ENCODE measurements around the gene EML4.

The EML4 gene

GRCh38 chr2:42196403-42197267 is 27.5 kb downstream of the EML4 start:
- DNase-seq = peak; percentile 96 to 99

- DNase-seq = no peak
These were observed 28.6 kb downstream of the EML4 start for GRCh38 chr2:42197792-42198191.

DNA sequence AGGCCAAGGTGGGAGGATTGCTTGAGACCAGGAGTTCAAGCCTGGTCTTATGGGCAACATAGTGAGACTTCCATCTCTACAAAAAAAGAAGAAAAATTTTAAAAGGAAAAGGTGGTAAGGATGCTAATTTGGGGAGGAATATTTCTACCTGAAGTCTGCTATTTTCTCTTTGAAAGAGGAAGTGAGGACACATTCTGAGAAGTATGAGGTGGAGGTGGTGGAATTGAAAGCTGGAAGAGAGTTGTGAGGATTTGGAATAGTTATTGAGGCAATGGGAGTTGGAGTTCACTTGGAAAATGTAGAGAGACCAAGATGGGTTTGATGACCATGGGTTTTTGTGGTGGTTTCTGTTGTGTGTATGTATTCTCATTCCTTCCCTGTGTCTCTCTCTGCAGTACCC is 29.3 kb downstream of the EML4 start:
- DNase-seq = no peak

DNA sequence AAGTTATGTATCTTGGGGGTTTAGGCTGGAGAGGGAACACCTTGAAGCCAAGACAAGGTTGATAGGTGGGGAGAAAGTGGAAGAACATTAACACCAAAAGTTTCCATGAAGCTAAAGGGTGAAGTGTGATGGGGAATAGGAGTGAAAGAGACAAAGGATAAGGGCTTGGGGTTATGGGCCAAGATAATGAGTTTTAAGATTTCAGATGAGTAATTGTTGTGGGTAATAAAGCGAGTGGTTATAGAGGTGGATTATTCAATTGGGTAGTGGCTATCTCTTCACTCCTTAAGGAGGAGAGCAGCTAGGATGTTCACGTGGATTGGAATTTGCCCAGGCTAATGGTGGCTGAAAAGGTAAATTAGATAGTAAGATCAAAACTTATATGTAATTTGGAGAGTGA is 29.8 kb downstream of the EML4 start:
- no peak for DNase-seq

DNA sequence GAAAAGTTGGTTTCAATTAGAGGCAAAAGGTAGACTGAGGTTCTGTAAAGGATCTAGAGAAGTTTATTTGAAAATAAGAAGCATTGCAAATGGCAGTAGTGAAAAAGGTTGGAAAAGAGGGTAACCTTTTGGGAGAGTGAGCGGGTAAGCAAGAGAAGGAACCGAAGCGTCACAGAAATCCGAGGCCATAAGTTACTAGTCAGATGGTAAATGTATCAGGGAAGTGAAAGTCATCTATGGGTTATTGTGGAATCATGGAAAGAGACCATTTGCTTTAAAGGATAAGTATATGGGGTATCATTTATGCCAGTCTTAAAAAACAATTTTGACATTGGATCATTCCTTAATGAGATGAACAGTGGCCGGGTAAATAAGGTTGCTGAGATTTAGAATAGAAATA is 30.5 kb downstream of the EML4 start:
- DNase-seq = no peak

- DNase-seq = no peak
These were observed 32.0 kb downstream of the EML4 start for GRCh38 chr2:42200926-42201855.

DNA sequence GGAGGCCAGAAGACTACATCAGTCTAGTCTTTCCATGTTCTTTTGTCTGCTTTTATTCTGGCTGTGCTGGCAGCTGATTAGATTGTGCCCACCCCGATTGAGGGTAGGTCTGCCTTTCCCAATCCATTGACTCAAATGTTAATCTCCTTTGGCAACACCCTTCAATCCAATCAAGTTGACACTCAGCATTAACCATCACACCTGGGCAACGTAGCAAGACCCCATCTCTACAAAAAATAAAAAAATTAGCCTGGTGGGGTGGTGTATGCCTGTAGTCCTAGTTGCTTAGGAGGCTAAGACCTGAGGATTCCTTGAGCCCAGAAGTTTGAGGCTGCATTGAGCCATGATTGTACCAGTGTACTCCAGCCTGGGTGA is 33.5 kb downstream of the EML4 start:
- no peak for DNase-seq

DNA sequence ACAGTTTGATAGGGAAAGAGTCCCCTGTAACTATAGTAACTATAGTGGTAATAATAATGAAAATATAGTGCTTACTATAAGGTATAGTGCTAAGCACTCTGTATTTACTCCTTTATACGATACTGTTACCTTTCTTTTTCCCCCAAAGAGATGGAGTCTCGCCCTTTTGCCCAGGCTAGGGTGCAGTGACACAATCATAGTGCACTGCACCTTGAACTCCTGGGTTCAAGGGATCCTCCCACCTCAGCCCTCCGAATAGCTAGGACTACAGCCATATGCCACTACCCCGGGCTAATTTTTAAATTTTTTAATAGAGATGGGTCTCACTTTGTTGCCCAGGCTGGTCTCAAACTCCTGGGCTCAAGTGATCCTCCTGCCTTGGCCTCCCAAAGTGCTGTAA is 34.6 kb downstream of the EML4 start:
- no peak for DNase-seq

DNA sequence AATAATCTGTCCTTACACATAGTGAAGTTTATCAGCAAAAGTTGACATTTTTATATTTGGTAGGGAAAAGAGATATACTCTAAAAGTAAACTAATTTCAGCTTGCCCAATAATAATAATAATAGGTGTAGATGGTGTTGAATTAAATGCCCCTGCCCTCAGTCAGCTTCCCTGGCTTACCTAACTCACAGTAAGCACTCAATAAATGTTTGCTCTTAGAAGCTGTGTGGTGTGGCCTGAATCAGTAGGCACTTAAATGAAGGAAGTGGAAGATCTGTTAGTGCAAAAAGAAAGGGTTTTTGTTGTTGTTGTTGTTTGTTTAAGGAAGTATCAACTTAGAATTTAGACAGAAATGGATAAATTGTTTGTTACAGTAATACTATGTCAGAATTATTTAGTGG is 36.2 kb downstream of the EML4 start:
- no peak for DNase-seq

- DNase-seq = no peak
These were observed 38.7 kb downstream of the EML4 start for GRCh38 chr2:42207826-42208225.

GRCh38 chr2:42210203-42210602 is 41.0 kb downstream of the EML4 start:
- no peak for DNase-seq

DNA sequence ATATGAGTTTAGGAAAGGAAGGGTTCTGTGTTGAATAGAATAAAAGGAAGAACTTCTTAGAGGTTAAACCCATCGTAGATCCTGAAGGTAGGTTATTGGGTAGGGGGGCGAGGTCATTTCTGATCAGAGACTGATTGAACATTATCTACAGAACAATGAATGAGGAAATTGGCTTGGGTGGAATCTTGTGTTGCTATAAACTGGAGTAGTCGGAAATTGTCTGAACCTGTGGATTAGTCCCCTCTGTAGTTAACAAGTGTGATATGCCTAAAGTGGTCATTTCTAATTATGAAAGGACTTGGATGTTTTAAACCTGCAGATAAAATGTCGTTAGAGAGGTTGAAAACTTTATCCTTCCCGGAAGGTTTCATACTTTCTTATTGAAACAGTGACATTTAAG is 42.1 kb downstream of the EML4 start:
- no peak for DNase-seq

GRCh38 chr2:42214669-42215068 is 45.5 kb downstream of the EML4 start:
- DNase-seq = no peak

DNA sequence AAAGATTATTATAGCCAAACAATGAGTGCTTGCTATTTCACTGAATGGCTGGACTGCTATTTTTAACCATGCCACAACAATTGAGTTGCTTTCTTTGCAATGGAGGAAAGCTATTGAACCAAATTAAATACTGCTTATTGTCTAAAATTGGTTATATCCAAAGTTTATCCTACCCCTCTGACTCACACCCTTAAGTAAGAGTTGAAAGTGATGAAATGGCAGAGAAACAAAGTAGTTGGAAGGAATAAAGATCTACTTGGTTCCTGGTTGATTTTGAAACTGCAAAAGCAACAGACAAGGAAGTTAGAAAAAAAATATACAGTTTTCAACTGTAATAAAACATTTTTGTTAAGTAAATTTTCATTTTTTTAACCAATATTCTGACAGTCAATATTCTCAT is 47.5 kb downstream of the EML4 start:
- no peak for DNase-seq

- DNase-seq = no peak
These were observed 48.2 kb downstream of the EML4 start for GRCh38 chr2:42217307-42217706.

DNA sequence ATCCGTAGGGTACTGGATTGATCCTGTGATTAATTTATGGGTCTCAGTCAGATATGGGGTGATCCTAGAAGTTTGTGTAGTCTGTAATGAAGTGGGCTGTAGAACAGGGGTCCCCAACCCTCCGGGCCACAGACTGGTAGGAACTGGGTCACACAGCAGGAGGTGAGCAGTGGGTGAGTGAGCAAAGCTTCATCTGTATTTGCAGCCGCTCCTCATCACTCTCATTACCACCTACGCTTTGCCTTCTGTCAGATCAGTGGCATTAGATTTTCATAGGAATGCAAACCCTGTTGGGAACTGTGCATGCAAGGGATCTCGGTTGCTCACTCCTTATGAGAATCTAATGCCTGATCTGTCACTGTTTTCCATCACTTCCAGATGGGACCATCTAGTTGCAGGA is 48.8 kb downstream of the EML4 start:
- DNase-seq = no peak

GRCh38 chr2:42218712-42219111 is 49.6 kb downstream of the EML4 start:
- DNase-seq = no peak

- DNase-seq = no peak
These were observed 50.0 kb downstream of the EML4 start for GRCh38 chr2:42219160-42219559.

DNA sequence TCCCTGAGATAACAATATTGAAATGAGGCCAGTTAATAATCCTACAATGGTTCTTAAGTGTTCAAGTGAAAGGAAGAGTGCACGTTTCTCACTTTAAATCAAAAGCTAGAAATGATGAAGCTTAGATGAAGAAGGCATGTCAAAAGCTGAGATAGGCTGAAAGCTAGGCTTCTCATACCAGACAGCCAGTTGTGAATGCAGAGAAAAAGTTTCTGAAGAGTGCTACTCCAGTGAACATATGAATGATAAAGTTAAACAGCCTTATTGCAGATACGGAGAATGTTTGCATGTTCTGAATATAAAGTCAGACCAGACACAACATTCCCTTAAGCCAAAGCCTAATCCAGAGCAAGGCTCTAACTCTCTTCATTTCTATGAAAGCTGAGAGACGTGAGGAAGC is 51.4 kb downstream of the EML4 start:
- no peak for DNase-seq

DNA sequence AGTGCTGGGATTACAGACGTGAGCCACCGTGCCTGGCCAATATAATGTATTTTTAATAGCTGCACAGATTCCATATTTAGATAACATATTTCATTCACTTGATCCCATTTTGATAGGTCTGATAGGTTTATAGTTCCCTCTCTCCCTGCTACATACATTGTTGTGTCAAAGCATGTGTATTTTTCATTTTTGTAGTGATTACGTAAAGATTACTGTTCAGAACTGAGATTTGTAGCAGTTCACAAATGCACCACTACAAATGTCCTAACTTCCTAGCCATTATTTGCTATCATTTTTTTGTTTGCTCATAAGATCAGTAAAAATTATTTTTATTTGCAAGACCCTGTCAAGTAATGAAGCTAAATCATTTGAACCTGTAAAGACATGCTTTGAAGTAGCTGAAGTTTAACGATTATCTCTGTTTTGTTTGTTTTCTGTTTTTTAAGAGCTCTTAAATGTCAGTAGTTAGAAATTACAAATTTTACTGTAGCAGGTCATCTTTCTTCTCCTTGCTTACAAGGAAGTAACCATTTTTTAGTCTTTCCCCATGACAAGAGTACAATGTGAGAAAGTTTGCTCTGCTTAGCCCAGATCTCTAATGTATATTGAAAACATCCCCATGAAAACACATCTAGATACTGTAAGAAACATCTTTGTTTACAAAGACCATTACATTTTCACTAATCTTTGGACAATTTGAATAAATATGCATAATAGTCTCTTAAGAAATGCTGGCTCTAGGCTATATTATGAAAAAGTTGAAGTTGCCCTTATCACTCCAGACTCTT is 54.1 kb downstream of the EML4 start:
- DNase-seq = no peak

GRCh38 chr2:42223855-42224268 is 54.7 kb downstream of the EML4 start:
- DNase-seq = no peak

- DNase-seq = no peak
These were observed 55.4 kb downstream of the EML4 start for GRCh38 chr2:42224422-42225067.

- no peak for DNase-seq
These were observed 56.4 kb downstream of the EML4 start for GRCh38 chr2:42225573-42225972.

Data from NCI-H524 (cell line).